SK-N-SH (cell line): ENCODE measurements around the gene FCRL6. TPM values are rescaled to one million over a fixed set of nuclear protein-coding genes. Genes with fewer than 3 reads are reported as not detected.

ENCODE experiments used
- CTCF ChIA-PET: fragments of 300-600, 350-600 bp; formaldehyde crosslinking; extraction: SDS; loops from one replicate; lab custom pipeline; 2021; lab: Yijun Ruan, JAX
- POLR2A ChIA-PET: fragments of 350-600 bp; sonication (Branson Sonifier 250); formaldehyde crosslinking; extraction: SDS; loops from one replicate; lab custom pipeline; 2020; ENCODE audit warnings: antibody characterized with exemption, inconsistent platforms; lab: Yijun Ruan, JAX
- DNase-seq: peaks from one replicate; pipeline ENCODE4 v3.0.0; 2012
- H2AFZ ChIP-seq: fragments of 200-600 bp; sonication (generic); 2 replicates; pipeline ENCODE4 v1.8.1; 2016; ENCODE audit warnings: antibody characterized with exemption, mild to moderate bottlenecking, low read depth
- H3F3A ChIP-seq: fragments of 200-600 bp; sonication (generic); replicated peaks from 2 replicates; pipeline ENCODE3; 2016; ENCODE audit warnings: antibody characterized with exemption, mild to moderate bottlenecking; ENCODE audit not compliant: insufficient read depth
- H3K27ac ChIP-seq, 2 experiments: fragments of 200-500 bp in 1 of 2; fragments of 200-600 bp in 1 of 2; sonication (Bioruptor generic) in 1 of 2; sonication (generic), shearing (Covaris generic) in 1 of 2; 2 replicates each; pipeline versions ENCODE4 v1.5.1 to v1.6.1; 2014 to 2016; ENCODE audit warnings: low read depth in 2 of 2, inconsistent platforms in 1 of 2, low read length in 1 of 2, mild to moderate bottlenecking in 1 of 2, mixed read lengths in 1 of 2
- H3K27me3 ChIP-seq: fragments of 200-600 bp; sonication (generic), shearing (Covaris generic); 2 replicates; pipeline ENCODE4 v1.6.1; 2016; ENCODE audit warnings: mixed run types; ENCODE audit not compliant: insufficient read depth
- H3K36me3 ChIP-seq, 2 experiments: fragments of 200-500 bp in 1 of 2; fragments of 200-600 bp in 1 of 2; sonication (Bioruptor generic) in 1 of 2; sonication (generic) in 1 of 2; replicated peaks in 1 of 2; 2 replicates each; pipeline versions ENCODE3 to v1.5.1; 2014 to 2016; ENCODE audit warnings: low read length in 1 of 2, mild to moderate bottlenecking in 1 of 2; ENCODE audit not compliant: insufficient read depth in 2 of 2, control insufficient read depth in 1 of 2
- H3K4me1 ChIP-seq, 2 experiments: fragments of 200-500 bp in 1 of 2; fragments of 200-600 bp in 1 of 2; sonication (Bioruptor generic) in 1 of 2; sonication (generic), shearing (Covaris generic) in 1 of 2; 2 replicates each; pipeline versions ENCODE4 v1.5.1 to v1.6.1; 2014 to 2016; ENCODE audit warnings: low read depth in 1 of 2, low read length in 1 of 2, mixed run types in 1 of 2; ENCODE audit not compliant: insufficient read depth in 2 of 2, control insufficient read depth in 1 of 2
- H3K4me2 ChIP-seq: fragments of 200-600 bp; sonication (generic), shearing (Covaris generic); 2 replicates; pipeline ENCODE4 v1.6.1; 2017; ENCODE audit warnings: mixed run types
- H3K4me3 ChIP-seq, 2 experiments: fragments of 200-500 bp in 1 of 2; fragments of 200-600 bp in 1 of 2; sonication (Bioruptor generic) in 1 of 2; sonication (generic), shearing (Covaris generic) in 1 of 2; 2 replicates each; pipeline versions ENCODE4 v1.5.1 to v1.8.1; 2014 to 2016; ENCODE audit warnings: low read depth in 2 of 2, inconsistent platforms in 1 of 2, low read length in 1 of 2, mild to moderate bottlenecking in 1 of 2, mixed read lengths in 1 of 2, moderate library complexity in 1 of 2
- H3K79me2 ChIP-seq: fragments of 200-600 bp; sonication (generic); 2 replicates; pipeline ENCODE4 v1.8.1; 2017; ENCODE audit warnings: mild to moderate bottlenecking; ENCODE audit not compliant: insufficient read depth
- H3K9ac ChIP-seq: fragments of 200-600 bp; sonication (generic); 2 replicates; pipeline ENCODE4 v1.6.1; 2017; ENCODE audit warnings: mixed run types
- H3K9me2 ChIP-seq: fragments of 200-600 bp; sonication (generic); 2 replicates; pipeline ENCODE4 v1.6.1; 2017; ENCODE audit warnings: mixed run types
- H3K9me3 ChIP-seq: fragments of 200-600 bp; sonication (generic); 2 replicates; pipeline ENCODE4 v1.6.1; 2017; ENCODE audit warnings: mixed run types, mild to moderate bottlenecking, moderate library complexity
- H4K20me1 ChIP-seq: fragments of 200-600 bp; sonication (generic); 2 replicates; pipeline ENCODE4 v1.6.1; 2017; ENCODE audit warnings: mild to moderate bottlenecking, mixed run types; ENCODE audit not compliant: insufficient read depth
- CHD2 ChIP-seq: fragments of 150-350 bp; IDR thresholded peaks from 2 replicates; pipeline ENCODE4 v1.6.1; 2018; ENCODE audit warnings: low read length; ENCODE audit not compliant: partially characterized antibody
- EP300 ChIP-seq, 2 experiments: IDR thresholded peaks; 2 replicates each; pipeline versions ENCODE4 v1.4.0 to v1.6.1; 2012; ENCODE audit warnings: borderline replicate concordance in 1 of 2, low read depth in 1 of 2, low read length in 1 of 2
- FOXJ3 ChIP-seq: sonication (generic); formaldehyde crosslinking; IDR thresholded peaks from 2 replicates; pipeline ENCODE4 v1.5.1; 2020; ENCODE audit warnings: mild to moderate bottlenecking, missing genetic modification reagents
- GABPA ChIP-seq: IDR thresholded peaks from 2 replicates; pipeline ENCODE4 v1.4.0; 2012; ENCODE audit warnings: low read depth, mild to moderate bottlenecking
- IRF3 ChIP-seq: fragments of 150-350 bp; IDR thresholded peaks from 2 replicates; pipeline ENCODE4 v1.6.1; 2016; ENCODE audit warnings: mild to moderate bottlenecking, low read depth, low read length
- JUND ChIP-seq: IDR thresholded peaks from 2 replicates; pipeline ENCODE4 v1.4.0; 2012
- MAX ChIP-seq: IDR thresholded peaks from 2 replicates; pipeline ENCODE4 v1.4.0; 2012; ENCODE audit warnings: low read depth
- MXI1 ChIP-seq: IDR thresholded peaks from 2 replicates; pipeline ENCODE4 v1.6.1; 2012; ENCODE audit warnings: mild to moderate bottlenecking, low read depth, low read length, improper control_type of control experiment
- PBX3 ChIP-seq: IDR thresholded peaks from 2 replicates; pipeline ENCODE4; 2012
- POLR2AphosphoS5 ChIP-seq: IDR thresholded peaks from 2 replicates; pipeline ENCODE4 v1.6.1; 2012; ENCODE audit warnings: low read depth, low read length
- RAD21 ChIP-seq: IDR thresholded peaks from 2 replicates; pipeline ENCODE4 v1.6.1; 2012; ENCODE audit warnings: mild to moderate bottlenecking, low read length
- RFX5 ChIP-seq: IDR thresholded peaks from 2 replicates; pipeline ENCODE4 v1.6.1; 2012; ENCODE audit warnings: mild to moderate bottlenecking, improper control_type of control experiment, low read length
- SIN3A ChIP-seq: IDR thresholded peaks from 2 replicates; pipeline ENCODE4 v1.6.1; 2012; ENCODE audit warnings: low read depth, mild to moderate bottlenecking, low read length, moderate library complexity, borderline replicate concordance
- SMC3 ChIP-seq: IDR thresholded peaks from 2 replicates; pipeline ENCODE4 v1.6.1; 2012; ENCODE audit warnings: low read depth, low read length, improper control_type of control experiment
- TAF1 ChIP-seq: IDR thresholded peaks from 2 replicates; pipeline ENCODE4 v1.6.1; 2012; ENCODE audit warnings: low read depth, mild to moderate bottlenecking, low read length, moderate library complexity, borderline replicate concordance
- TCF12 ChIP-seq: IDR thresholded peaks from 2 replicates; pipeline ENCODE4 v1.4.0; 2012
- USF2 ChIP-seq: fragments of 150-350 bp; IDR thresholded peaks from 2 replicates; pipeline ENCODE4 v1.6.1; 2017; ENCODE audit warnings: antibody characterized with exemption, low read length, low read depth, borderline replicate concordance
- ZBTB33 ChIP-seq: IDR thresholded peaks from 2 replicates; pipeline ENCODE4 v1.4.0; 2012; ENCODE audit warnings: low read depth, borderline replicate concordance
- WGBS: methylation state at CpG from one replicate; pipeline ENCODE4 v1.1.6; 2017; ENCODE audit warnings: low lambda C conversion rate; 5-methylcytosine and 5-hydroxymethylcytosine counted together
- polyA plus RNA-seq, 3 experiments: library from polyadenylated mRNA; depleted of rRNA; stranded (reverse); fragments of >200 nt; gene quantifications; 2 replicates each; pipeline ENCODE4 v1.2.3, GENCODE V29; 2012

Gene FCRL6
- polyA plus RNA-seq, 1 of the 3 experiments (the other 2 are of a cell fraction) = not detected

- Histone ChIP-seq H3F3A (no peaks in the 10 kb centered on the region), H3K9me3 (no peaks in the 10 kb centered on the region)
- TF ChIP-seq SIN3A (no peak), IRF3 (no peak), EP300 (IDR thresholded peaks at IDR 0.05; ENCODE audit: borderline replicate concordance in 1 of 2, low read depth in 1 of 2, low read length in 1 of 2) (no peak), MAX (no peak), RAD21 (no peak), FOXJ3 (CRISPR knock-in tag) (no peak), RFX5 (no peak), PBX3 (no peak), USF2 (no peak), CHD2 (no peak), POLR2AphosphoS5 (no peak), MXI1 (no peak), TCF12 (no peak), TAF1 (no peak), GABPA (no peak), ZBTB33 (no peak), JUND (no peak), SMC3 (no peak)
- TF ChIP-seq, all 33 proteins: peak for 0
- H3K27me3 ChIP-seq = no peaks in the 10 kb centered on the region
- DNase-seq = no peak
- CTCF ChIA-PET = interaction anchor here (1.0 to 4.1 kb wide), 5 partner anchors 9 to 51 kb away, joined by 3 to 22 read pairs (median 4); no protein-coding TSS in a partner anchor
- no peaks in the 10 kb centered on the region for H3K9me2 ChIP-seq
- no peaks in the 10 kb centered on the region for H3K79me2 ChIP-seq
- no peak overlapping the region for H2AFZ ChIP-seq
- no peaks in the 10 kb centered on the region for H4K20me1 ChIP-seq
- no peaks in the 10 kb centered on the region for H3K36me3 ChIP-seq
- H3K27ac ChIP-seq = no peak overlapping the region
- peaks cover 0 to 3% of the 10 kb centered on the region in 2 experiments; a peak in 1 of 4 replicates for H3K4me1 ChIP-seq
- WGBS = 90% methylated on average over 5 of the region's 5 CpGs
- no peak overlapping the region for H3K4me2 ChIP-seq
- no peak overlapping the region for H3K4me3 ChIP-seq
- no peak overlapping the region for H3K9ac ChIP-seq
- POLR2A ChIA-PET = no interaction called here
These were observed 37.1 kb downstream of the FCRL6 start for GRCh38 chr1:159839116-159839849.
